Measurements from ENCODE around the gene ASF1A.

The ASF1A gene

GRCh38 chr6:118881440-118882313 lies 12.3 kb upstream of the ASF1A start:
- no peak for DNase-seq (ENCODE audit: low read depth, low spot score)

DNA sequence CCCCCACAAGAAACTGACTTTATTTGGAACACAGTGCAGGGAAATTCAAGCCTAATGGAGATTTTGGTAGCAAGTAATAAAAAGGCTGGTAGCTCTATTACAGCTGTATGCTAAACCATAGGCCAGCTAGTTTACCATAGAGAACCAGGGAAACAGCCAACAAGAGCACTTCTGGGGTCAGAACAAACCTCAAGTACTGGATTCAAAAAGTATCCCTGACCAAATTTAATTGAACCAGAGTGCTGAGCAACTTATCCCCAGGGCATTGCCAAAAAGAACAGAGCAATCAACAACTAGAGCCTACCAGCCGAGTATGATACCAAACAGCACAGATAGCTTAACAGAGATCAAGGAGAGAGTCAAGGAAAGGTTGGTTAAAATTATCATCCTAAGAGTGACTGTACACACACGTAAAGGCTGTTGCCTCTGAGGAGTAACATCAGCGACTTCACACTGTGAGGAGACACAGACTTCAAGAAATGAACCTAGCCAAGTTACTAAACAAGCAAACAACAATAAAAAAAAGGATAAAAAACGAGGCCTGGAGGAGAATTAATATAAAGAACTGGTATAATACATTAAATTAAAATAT lies 11.5 kb upstream of the ASF1A start:
- no peak for DNase-seq (ENCODE audit: low read depth, low spot score)

DNA sequence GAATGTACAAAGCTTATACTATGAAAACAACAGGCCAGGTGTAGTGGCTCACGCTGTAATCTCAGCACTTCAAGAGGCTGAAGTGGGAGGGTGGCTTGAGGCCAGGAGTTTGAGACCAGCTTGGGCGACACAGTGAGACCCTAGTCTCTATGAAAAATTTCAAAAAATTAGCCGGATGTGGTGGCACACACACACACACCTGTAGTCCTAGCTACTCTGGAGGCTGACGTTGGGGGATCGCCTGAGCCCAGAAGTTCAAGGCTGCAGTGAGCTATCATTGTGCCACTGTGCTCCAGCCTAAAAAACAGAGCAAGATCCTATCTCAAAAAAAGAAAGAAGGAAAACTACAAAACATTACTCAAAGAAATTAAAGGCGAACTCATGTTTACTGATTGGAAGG lies 7.3 kb upstream of the ASF1A start:
- DNase-seq (ENCODE audit: low read depth, low spot score), result no peak

DNA sequence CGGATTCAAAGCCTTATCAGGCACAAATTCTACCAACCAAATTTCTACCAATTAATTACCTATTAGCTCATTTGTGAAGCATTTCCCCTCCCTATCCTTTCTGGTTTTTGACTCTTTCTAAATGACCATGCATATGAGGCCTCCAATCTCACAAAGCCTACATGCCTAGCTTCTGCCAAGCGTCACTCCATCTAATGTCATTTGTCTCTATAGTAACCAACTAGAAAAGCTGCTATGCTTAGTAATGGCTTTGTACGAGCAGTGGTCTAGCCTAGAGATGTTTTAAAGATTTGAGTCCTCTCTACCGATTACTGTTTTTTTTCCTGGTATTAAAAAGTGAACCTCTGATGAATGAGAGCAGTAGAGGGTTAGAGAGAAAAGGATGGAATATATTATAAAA lies 4.8 kb upstream of the ASF1A start:
- DNase-seq (ENCODE audit: low read depth, low spot score), result no peak

DNA sequence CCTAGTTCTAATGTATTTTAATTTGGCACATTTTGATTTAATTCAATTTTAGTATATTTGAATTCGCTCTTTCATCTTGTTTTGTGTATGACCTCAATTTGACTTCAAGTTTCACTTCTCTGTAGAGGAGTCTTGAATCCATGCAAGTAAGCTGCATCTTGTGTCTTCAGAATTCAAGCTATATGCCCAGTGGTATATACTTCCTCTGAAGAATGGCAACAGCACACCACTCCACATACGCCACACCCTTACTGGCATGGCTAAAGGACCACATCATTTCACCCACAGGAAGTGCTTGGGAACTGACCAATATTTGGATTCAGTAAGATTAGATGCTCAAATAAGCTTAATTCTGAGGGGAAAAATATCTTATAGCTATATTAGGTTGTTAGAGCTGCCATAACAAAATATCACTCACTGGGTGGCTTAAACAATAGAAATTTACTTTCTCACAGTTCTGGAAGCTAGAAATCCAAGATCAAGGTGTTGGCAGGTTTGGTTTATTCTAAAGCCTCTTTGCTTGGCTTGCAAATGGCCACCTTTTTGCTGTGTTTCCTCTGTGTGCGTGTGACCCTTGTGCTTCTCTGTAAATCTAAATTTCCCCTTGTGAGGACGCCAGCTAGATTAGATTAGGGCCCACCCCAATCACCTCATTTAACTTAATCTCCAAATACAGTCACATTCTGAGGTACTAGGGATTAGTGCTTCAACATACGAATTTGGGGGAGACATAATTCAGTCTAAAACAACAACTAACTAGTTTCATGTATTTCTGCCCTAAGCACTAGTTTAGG lies 2.8 kb upstream of the ASF1A start:
- DNase-seq (ENCODE audit: low read depth, low spot score), result no peak

- no peak for DNase-seq (ENCODE audit: low read depth, low spot score)
Observed at GRCh38 chr6:118892355-118892991, 1.5 kb upstream of the ASF1A start.

- no peak for DNase-seq (ENCODE audit: low read depth, low spot score)
Observed at GRCh38 chr6:118893064-118893806, 717 bp upstream of the ASF1A start.

GRCh38 chr6:118894425-118895260 lies 691 bp downstream of the ASF1A start:
- no peak for DNase-seq (ENCODE audit: low read depth, low spot score)

- no peak for DNase-seq (ENCODE audit: low read depth, low spot score)
Observed at GRCh38 chr6:118895261-118895560, 1.3 kb downstream of the ASF1A start.

DNA sequence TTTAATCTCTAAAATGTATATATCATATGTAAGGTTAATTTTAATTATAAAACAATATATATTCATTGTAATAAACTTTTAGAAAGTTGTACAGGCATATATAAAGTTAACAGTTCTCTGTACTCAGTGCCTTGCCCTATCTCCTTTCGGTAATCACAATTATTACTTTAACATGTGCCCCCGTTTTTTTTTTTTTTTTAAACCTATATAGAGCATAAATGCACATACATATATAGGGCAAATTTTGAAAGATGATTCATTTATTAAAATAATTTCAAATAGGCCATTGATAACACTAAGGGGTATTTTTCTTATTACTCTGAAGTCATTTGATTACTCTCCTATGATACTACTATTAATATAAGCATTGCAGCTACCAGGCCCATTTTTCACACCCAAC lies 1.9 kb downstream of the ASF1A start:
- no peak for DNase-seq (ENCODE audit: low read depth, low spot score)

DNA sequence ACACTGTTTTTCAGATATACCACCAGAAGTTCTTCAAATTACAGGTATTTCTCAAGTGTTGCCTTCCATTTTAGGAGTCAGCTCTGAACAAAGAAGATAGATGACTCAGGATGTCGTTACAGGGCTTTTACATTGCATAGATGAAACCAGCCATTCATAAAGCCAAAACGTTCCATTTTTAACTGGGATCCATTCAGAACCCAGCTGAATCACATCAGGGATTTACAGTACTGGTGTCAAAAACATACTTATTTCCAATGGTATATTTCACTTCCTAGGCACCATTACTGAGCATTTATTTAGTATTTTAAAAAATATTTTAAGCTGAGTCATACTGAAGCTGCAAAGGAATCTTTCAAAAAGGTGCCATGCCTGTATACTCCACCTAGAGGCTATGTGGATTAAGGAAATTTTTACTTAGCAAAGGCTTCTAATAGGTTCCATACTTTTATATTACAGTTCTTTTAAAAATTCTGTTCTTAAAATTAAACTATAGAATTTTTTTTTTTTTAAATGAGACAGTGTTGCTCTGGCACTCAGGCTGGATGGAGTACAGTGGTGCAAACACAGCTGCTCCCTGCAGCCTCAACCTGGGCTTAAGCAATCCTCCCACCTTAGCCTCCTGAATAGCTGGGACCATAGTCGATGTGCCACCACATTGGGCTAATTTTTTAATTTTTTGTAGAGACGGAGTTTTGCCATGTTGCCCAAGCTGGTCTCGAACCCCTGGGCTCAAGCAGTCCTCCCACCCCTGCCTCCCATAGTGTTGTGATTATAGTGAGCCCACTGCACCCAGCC lies 2.6 kb downstream of the ASF1A start:
- no peak for DNase-seq (ENCODE audit: low read depth, low spot score)

- no peak for DNase-seq (ENCODE audit: low read depth, low spot score)
Observed at GRCh38 chr6:118897386-118897785, 3.4 kb downstream of the ASF1A start.

DNA sequence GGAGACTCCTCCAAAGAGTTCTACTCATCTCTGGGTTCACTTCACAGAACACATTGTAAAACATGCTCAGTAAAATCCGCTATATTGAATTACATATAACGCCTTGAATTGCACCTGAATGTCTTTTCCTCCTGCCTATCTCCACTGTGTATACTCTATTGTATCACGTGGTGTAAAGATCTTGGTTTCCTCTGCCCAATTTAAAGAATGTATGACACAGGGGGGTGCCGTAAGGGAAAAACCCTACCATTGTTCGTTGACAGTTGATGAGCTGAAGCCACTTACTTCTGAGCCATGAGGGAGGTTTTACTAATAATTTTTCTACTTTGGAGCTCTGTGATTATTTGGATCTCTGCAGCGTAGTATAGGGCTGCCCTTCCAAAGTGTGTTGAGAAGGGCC lies 6.0 kb downstream of the ASF1A start:
- DNase-seq (ENCODE audit: low read depth, low spot score), result no peak

DNA sequence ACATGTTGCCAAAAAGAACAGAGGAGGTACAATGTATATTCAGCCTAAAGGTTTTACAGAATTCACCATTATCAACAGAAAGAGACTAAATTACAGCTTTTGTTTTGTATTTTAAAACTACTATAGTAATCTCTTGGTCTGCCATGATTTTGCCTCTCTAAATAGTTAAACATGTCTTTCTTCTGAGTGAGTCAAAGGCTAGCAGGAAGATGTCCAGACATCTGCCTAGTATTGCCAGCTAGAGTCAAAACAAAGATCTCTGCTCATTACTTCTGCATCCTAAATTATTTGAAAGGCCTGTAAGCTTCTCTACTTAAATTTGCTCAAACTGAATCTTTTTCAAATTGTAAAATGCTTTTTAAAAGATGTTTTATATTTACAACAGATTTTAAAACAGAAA lies 8.8 kb downstream of the ASF1A start:
- no peak for DNase-seq (ENCODE audit: low read depth, low spot score)

DNA sequence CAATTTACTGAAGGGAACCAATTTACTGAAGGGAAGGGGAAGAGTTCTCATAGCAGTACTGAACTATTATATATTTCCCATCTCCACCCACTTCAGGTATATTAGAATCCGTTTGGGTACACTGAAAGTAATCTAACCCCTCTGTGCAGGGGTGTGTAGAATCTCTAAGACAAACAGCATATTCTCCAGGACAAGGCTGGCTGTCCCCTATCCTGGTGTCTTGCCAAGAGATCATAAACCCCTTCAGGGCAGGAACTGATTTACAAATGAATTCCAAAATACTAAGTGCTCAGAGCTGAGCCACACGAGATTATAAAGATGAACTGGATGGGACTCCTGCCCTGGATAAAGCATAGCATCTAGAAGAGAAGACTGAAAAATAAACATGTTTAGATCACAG lies 9.2 kb downstream of the ASF1A start:
- DNase-seq (ENCODE audit: low read depth, low spot score), result no peak

DNA sequence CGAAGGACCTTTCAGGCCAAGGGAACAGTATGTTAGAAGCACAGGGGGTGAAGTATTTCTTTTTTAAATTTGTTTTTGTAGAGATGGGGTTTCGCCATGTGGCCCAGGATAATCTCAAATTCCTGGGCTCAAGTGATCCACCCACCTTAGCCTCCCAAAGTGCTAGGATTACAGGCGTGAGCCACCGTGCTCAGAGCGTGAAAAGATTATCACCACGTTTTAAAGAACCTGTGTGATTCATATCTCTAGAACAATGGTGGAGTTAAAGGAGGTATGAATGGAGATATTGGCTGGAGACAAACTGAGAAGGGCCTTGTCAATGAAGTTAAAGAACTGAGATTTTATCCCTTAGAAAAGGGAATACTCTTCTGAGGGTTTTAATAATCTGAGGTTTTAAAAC lies 9.7 kb downstream of the ASF1A start:
- no peak for DNase-seq (ENCODE audit: low read depth, low spot score)

DNA sequence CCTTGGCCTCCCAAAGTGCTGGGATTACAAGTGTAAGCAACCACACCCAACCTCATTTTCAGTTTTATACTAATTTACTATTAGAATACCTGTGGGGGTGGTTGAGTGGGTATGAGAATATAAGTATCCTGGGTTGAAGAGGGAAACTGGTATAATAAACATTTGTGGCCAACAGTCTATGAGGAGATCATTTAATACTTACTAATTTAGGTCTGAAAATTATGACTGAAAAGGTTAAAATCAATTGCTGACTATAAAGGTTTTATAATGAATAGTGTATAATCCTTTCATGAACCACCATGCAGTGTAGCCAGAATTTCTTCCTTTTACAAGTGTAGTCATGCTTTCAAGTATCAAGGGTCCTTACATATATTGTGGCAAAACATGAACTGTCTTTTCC lies 11.1 kb downstream of the ASF1A start:
- DNase-seq (ENCODE audit: low read depth, low spot score), result no peak

DNA sequence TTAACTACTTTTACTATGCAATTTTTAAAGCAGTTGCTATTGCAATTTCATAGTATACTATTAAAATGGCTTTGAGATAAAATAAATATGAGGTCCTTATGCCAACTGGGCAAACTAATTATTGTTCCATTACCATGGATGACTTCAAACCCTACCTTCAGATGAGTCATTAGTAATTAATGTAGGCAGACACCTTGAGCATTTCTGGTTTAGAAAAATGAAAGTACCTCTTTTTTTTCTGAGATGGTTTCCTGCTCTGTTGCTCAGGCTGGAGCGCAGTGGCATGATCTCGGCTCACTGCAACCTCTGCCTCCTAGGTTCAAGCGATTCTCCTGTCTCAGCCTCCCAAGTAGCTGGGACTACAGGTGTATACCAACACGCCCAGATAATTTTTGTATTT lies 11.9 kb downstream of the ASF1A start:
- DNase-seq (ENCODE audit: low read depth, low spot score), result no peak

DNA sequence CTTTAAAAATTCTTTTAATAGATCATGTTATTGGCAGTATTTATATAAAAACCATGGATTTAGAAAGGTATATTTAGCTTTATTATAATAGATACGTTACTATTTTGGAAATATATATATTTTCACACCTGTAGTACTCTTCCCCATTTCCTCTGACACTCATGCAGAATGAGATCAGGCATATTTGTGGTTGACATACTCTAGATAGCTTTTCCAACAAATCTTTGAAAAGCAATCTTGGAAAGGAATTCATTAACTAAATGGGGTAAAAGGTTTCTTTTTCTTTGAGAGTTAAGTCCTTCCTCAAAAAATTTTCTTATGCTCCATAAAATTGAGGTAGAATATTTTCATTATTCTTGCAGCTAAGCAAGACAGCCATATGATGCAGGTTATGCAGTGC lies 14.5 kb downstream of the ASF1A start:
- DNase-seq (ENCODE audit: low read depth, low spot score), result no peak

DNA sequence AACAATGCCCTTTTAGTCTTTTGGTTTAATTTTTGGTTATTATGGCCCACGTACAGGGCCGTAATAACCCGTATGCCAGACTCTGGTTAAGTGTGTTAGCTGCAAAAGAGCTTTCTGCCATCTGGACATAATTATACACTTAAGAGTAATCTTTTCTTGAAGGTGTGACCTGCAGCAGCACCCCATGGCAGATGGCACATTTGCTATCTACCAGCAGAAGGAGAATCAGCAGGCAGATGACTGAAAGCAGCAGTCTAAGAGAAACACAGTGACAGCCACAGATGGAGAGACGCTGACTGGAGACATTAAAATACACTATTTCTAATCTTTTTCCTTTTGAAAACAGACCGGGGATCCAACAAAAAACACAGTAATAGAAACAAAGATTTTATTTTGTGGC lies 18.7 kb downstream of the ASF1A start:
- no peak for DNase-seq (ENCODE audit: low read depth, low spot score)

Data from activated naive CD8-positive, alpha-beta T cell treated with anti-CD3 and anti-CD28 coated beads, Interleukin-2, amount 50 U/mL, for 16 hours (primary cell).